Prostate gland (tissue), 2 donors: ENCODE results near the gene ITPR1. TPM values are rescaled to one million over a fixed set of nuclear protein-coding genes. Genes with fewer than 3 reads are reported as not detected.

Source experiments
- DNase-seq: peaks from one replicate; pipeline ENCODE4 v3.0.0-alpha.2; 2019; ENCODE audit warnings: low spot score
- H3K27ac ChIP-seq, 2 donors: fragments of 200-600 bp; sonication (generic); 2 replicates each; pipeline ENCODE4 v1.5.1; 2017 to 2019
- H3K27me3 ChIP-seq: fragments of 200-600 bp; sonication (generic); replicated peaks from 2 replicates; pipeline ENCODE4 v1.5.1; 2019; ENCODE audit not compliant: insufficient read depth
- H3K36me3 ChIP-seq, 2 donors: fragments of 200-600 bp; sonication (generic); 1 replicate in 1 of 2; 2 replicates in 1 of 2; pipeline versions ENCODE4 v1.5.1 to v1.8.1; 2017 to 2019
- H3K4me1 ChIP-seq: fragments of 200-600 bp; sonication (generic); replicated peaks from 2 replicates; pipeline ENCODE4 v1.5.1; 2019
- H3K4me3 ChIP-seq, 2 donors: fragments of 200-600 bp; sonication (generic); 2 replicates each; pipeline ENCODE4 v1.5.1; 2017 to 2019
- H3K9me3 ChIP-seq: fragments of 200-600 bp; sonication (generic); 2 replicates; pipeline ENCODE4 v1.5.1; 2017
- CTCF ChIP-seq, 4 experiments: fragments of 200-600 bp in 2 of 4; fragments of 450-650 bp in 2 of 4; sonication (generic) in 2 of 4; IDR thresholded peaks; 1 replicate in 3 of 4; 2 replicates in 1 of 4; pipeline ENCODE4 v1.5.1; 2016 to 2019; ENCODE audit warnings: antibody characterized with exemption in 4 of 4, mild to moderate bottlenecking in 2 of 4, moderate library complexity in 2 of 4
- POLR2A ChIP-seq: fragments of 450-650 bp; IDR thresholded peaks from one replicate; pipeline ENCODE4 v1.6.1; 2016; ENCODE audit warnings: antibody characterized with exemption, mild to moderate bottlenecking
- POLR2AphosphoS5 ChIP-seq: sonication (generic); formaldehyde crosslinking; IDR thresholded peaks from one replicate; pipeline ENCODE4 v1.6.1; 2017; ENCODE audit warnings: antibody characterized with exemption
- WGBS: methylation state at CpG from one replicate; pipeline ENCODE4 v1.1.5; 2018; 5-methylcytosine and 5-hydroxymethylcytosine counted together
- intact Hi-C: fragments of 100-400 bp; cut with DNase I; formaldehyde crosslinking; loops from one replicate; pipeline ENCODE4 v1.14.2; 2022
- total RNA-seq, 2 donors: library from RNA; depleted of rRNA; stranded (reverse); fragments of >200 nt; gene quantifications; one replicate each; pipeline ENCODE4 v1.1.0, GENCODE V29; 2016

The ITPR1 gene
- total RNA-seq, 2 donors from 2014 or later, result 80.0 to 126 TPM

GRCh38 chr3:4710191-4710590 lies 217.0 kb downstream of the ITPR1 start:
- 73% methylated on average over 16 of the region's 16 CpGs for WGBS

GRCh38 chr3:4711680-4711992 lies 218.5 kb downstream of the ITPR1 start:
- Histone ChIP-seq H3K27me3 (no peaks in the 10 kb centered on the region), H3K9me3 (no peaks in the 10 kb centered on the region), H3K27ac (peak overlapping the region; percentile 26 to 65), H3K4me1 (no peaks in the 10 kb centered on the region), H3K4me3 (no peak overlapping the region), H3K36me3 (no peaks in the 10 kb centered on the region)
- TF ChIP-seq POLR2AphosphoS5, result no peak
- TF ChIP-seq POLR2A, result no peak
- TF ChIP-seq CTCF (IDR thresholded peaks at IDR 0.05), result no peak
- 9% methylated on average over 1 of the region's 1 CpG for WGBS
- DNase-seq, result no peak
- intact Hi-C loops, result loop anchor here (5.0 kb wide), 2 partner anchors 316 to 346 kb away; no protein-coding TSS in a partner anchor

More at GRCh38 chr3:4710191-4710590, 217.0 kb downstream of the ITPR1 start:
- Histone ChIP-seq H3K27ac (no peak overlapping the region), H3K4me3 (no peak overlapping the region), H3K36me3 (no peaks in the 10 kb centered on the region), H3K4me1 (no peaks in the 10 kb centered on the region), H3K27me3 (no peaks in the 10 kb centered on the region), H3K9me3 (no peaks in the 10 kb centered on the region)
- intact Hi-C loops, result loop anchor here (5.0 kb wide), 2 partner anchors 317 to 347 kb away; no protein-coding TSS in a partner anchor
- TF ChIP-seq POLR2A, result no peak
- no peak for TF ChIP-seq POLR2AphosphoS5
- no peak for TF ChIP-seq CTCF (IDR thresholded peaks at IDR 0.05)
- no peak for DNase-seq

- Histone ChIP-seq H3K27me3 (no peaks in the 10 kb centered on the region), H3K36me3 (no peaks in the 10 kb centered on the region), H3K9me3 (no peaks in the 10 kb centered on the region), H3K4me1 (no peaks in the 10 kb centered on the region), H3K27ac (peak overlapping the region; percentile 26 to 65), H3K4me3 (no peak overlapping the region)
- intact Hi-C loops, result loop anchor here (5.0 kb wide), 2 partner anchors 315 to 345 kb away; no protein-coding TSS in a partner anchor
- WGBS, result 47% methylated on average over 7 of the region's 7 CpGs
- TF ChIP-seq POLR2AphosphoS5 (peak; percentile 67), POLR2A (no peak), CTCF (IDR thresholded peaks at IDR 0.05) (no peak)
- peak; percentile 76 for DNase-seq
Measured at GRCh38 chr3:4712109-4712508, 219.0 kb downstream of the ITPR1 start.

- no peaks in the 10 kb centered on the region for H3K36me3 ChIP-seq
- 36% methylated on average over 7 of the region's 7 CpGs for WGBS
- H3K27me3 ChIP-seq, result no peaks in the 10 kb centered on the region
- no peak overlapping the region for H3K27ac ChIP-seq
- no peaks in the 10 kb centered on the region for H3K4me1 ChIP-seq
- TF ChIP-seq POLR2A, result no peak
- no peak for TF ChIP-seq POLR2AphosphoS5
- TF ChIP-seq CTCF (IDR thresholded peaks at IDR 0.05), result no peak
- intact Hi-C loops, result loop anchor here (5.0 kb wide), 2 partner anchors 313 to 343 kb away; no protein-coding TSS in a partner anchor
- H3K4me3 ChIP-seq, result no peak overlapping the region
- no peaks in the 10 kb centered on the region for H3K9me3 ChIP-seq
- no peak for DNase-seq
Measured at GRCh38 chr3:4714045-4714444, 220.9 kb downstream of the ITPR1 start.

GRCh38 chr3:4716266-4716665 lies 223.1 kb downstream of the ITPR1 start:
- H3K27ac ChIP-seq, result peak overlapping the region; percentile 23 to 28
- intact Hi-C loops, result no loop called here

More at GRCh38 chr3:4716266-4716665, 223.1 kb downstream of the ITPR1 start:
- Histone ChIP-seq H3K4me3 (no peak overlapping the region), H3K9me3 (no peaks in the 10 kb centered on the region), H3K4me1 (peaks cover 8% of the 10 kb centered on the region), H3K36me3 (no peaks in the 10 kb centered on the region), H3K27me3 (no peaks in the 10 kb centered on the region)
- TF ChIP-seq POLR2A (no peak), CTCF (IDR thresholded peaks at IDR 0.05) (no peak), POLR2AphosphoS5 (no peak)
- 21% methylated on average over 1 of the region's 1 CpG for WGBS
- no peak for DNase-seq
